GM23338 (cell line): Measurements from ENCODE around the gene POU2F3. TPM values are rescaled to one million over a fixed set of nuclear protein-coding genes. Genes with fewer than 3 reads are reported as not detected.

Experiments
- CREB1 ChIP-seq: fragments of 250-450 bp; sonication (Bioruptor Pico); IDR thresholded peaks from 2 replicates; pipeline ENCODE4 v1.5.0; 2020; ENCODE audit warnings: low read depth, mild to moderate bottlenecking, moderate library complexity
- EZH2 ChIP-seq: fragments of 200-600 bp; sonication (generic); IDR thresholded peaks from one replicate; pipeline ENCODE4 v1.8.0; 2017; ENCODE audit warnings: antibody characterized with exemption, mild to moderate bottlenecking, low read depth; ENCODE audit not compliant: unreplicated experiment
- JUNB ChIP-seq: IDR thresholded peaks from one replicate; pipeline ENCODE4 v1.6.1; 2016; ENCODE audit warnings: antibody characterized with exemption; ENCODE audit not compliant: unreplicated experiment
- NANOG ChIP-seq: IDR thresholded peaks from 2 replicates; pipeline ENCODE4 v1.6.1; 2016; ENCODE audit warnings: antibody characterized with exemption, borderline replicate concordance
- STAT1 ChIP-seq: IDR thresholded peaks from one replicate; pipeline ENCODE4 v1.6.1; 2016; ENCODE audit warnings: antibody characterized with exemption; ENCODE audit not compliant: unreplicated experiment
- ZNF331 ChIP-seq: fragments of 250-450 bp; sonication (Bioruptor Pico); IDR thresholded peaks from 2 replicates; pipeline ENCODE4 v1.5.0; 2020; ENCODE audit warnings: low read depth, mild to moderate bottlenecking, moderate library complexity
- polyA plus RNA-seq: library from polyadenylated mRNA; unstranded; fragments of >200 nt; fragmentation: Nextera tagmentation; extraction: Ambion mirVana; gene quantifications from 2 replicates; pipeline ENCODE4 v1.2.1, GENCODE V29; 2016
- total RNA-seq: library from RNA; depleted of rRNA; stranded (reverse); fragments of >200 nt; shearing (Covaris generic); gene quantifications from 2 replicates; pipeline ENCODE4 v1.2.3, GENCODE V29; 2014
- TF ChIP-seq, protein P1 (sequence below): fragments of 250-450 bp; sonication (Bioruptor Pico); IDR thresholded peaks from 2 replicates; pipeline ENCODE4 v1.5.0; 2020; ENCODE audit warnings: mild to moderate bottlenecking, moderate library complexity
- TF ChIP-seq, protein P2 (sequence below), 2 experiments: fragments of 200-600 bp in 1 of 2; sonication (generic) in 1 of 2; conservative IDR thresholded peaks; 2 replicates each; pipeline versions ENCODE4 v1.5.1 to v1.6.1; 2016 to 2017; ENCODE audit warnings: antibody characterized with exemption in 2 of 2, low read depth in 2 of 2, mild to moderate bottlenecking in 2 of 2, moderate library complexity in 1 of 2

POU2F3 gene
- total and polyA plus RNA-seq, 2 experiments from 2014 or later = 0.45 to 0.79 TPM

- TF ChIP-seq, protein P1, sequence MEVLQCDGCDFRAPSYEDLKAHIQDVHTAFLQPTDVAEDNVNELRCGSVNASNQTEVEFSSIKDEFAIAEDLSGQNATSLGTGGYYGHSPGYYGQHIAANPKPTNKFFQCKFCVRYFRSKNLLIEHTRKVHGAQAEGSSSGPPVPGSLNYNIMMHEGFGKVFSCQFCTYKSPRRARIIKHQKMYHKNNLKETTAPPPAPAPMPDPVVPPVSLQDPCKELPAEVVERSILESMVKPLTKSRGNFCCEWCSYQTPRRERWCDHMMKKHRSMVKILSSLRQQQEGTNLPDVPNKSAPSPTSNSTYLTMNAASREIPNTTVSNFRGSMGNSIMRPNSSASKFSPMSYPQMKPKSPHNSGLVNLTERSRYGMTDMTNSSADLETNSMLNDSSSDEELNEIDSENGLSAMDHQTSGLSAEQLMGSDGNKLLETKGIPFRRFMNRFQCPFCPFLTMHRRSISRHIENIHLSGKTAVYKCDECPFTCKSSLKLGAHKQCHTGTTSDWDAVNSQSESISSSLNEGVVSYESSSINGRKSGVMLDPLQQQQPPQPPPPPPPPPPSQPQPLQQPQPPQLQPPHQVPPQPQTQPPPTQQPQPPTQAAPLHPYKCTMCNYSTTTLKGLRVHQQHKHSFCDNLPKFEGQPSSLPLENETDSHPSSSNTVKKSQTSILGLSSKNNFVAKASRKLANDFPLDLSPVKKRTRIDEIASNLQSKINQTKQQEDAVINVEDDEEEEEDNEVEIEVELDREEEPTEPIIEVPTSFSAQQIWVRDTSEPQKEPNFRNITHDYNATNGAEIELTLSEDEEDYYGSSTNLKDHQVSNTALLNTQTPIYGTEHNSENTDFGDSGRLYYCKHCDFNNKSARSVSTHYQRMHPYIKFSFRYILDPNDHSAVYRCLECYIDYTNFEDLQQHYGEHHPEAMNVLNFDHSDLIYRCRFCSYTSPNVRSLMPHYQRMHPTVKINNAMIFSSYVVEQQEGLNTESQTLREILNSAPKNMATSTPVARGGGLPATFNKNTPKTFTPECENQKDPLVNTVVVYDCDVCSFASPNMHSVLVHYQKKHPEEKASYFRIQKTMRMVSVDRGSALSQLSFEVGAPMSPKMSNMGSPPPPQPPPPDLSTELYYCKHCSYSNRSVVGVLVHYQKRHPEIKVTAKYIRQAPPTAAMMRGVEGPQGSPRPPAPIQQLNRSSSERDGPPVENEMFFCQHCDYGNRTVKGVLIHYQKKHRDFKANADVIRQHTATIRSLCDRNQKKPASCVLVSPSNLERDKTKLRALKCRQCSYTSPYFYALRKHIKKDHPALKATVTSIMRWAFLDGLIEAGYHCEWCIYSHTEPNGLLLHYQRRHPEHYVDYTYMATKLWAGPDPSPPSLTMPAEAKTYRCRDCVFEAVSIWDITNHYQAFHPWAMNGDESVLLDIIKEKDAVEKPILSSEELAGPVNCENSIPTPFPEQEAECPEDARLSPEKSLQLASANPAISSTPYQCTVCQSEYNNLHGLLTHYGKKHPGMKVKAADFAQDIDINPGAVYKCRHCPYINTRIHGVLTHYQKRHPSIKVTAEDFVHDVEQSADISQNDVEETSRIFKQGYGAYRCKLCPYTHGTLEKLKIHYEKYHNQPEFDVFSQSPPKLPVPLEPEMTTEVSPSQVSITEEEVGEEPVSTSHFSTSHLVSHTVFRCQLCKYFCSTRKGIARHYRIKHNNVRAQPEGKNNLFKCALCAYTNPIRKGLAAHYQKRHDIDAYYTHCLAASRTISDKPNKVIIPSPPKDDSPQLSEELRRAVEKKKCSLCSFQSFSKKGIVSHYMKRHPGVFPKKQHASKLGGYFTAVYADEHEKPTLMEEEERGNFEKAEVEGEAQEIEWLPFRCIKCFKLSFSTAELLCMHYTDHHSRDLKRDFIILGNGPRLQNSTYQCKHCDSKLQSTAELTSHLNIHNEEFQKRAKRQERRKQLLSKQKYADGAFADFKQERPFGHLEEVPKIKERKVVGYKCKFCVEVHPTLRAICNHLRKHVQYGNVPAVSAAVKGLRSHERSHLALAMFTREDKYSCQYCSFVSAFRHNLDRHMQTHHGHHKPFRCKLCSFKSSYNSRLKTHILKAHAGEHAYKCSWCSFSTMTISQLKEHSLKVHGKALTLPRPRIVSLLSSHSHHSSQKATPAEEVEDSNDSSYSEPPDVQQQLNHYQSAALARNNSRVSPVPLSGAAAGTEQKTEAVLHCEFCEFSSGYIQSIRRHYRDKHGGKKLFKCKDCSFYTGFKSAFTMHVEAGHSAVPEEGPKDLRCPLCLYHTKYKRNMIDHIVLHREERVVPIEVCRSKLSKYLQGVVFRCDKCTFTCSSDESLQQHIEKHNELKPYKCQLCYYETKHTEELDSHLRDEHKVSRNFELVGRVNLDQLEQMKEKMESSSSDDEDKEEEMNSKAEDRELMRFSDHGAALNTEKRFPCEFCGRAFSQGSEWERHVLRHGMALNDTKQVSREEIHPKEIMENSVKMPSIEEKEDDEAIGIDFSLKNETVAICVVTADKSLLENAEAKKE (CRISPR knock-in tag) = no peak
- TF ChIP-seq ZNF331 (CRISPR knock-in tag) (no peak), JUNB (no peak), STAT1 (no peak), NANOG (no peak), CREB1 (CRISPR knock-in tag) (no peak), EZH2 (no peak)
- TF ChIP-seq, protein P2, sequence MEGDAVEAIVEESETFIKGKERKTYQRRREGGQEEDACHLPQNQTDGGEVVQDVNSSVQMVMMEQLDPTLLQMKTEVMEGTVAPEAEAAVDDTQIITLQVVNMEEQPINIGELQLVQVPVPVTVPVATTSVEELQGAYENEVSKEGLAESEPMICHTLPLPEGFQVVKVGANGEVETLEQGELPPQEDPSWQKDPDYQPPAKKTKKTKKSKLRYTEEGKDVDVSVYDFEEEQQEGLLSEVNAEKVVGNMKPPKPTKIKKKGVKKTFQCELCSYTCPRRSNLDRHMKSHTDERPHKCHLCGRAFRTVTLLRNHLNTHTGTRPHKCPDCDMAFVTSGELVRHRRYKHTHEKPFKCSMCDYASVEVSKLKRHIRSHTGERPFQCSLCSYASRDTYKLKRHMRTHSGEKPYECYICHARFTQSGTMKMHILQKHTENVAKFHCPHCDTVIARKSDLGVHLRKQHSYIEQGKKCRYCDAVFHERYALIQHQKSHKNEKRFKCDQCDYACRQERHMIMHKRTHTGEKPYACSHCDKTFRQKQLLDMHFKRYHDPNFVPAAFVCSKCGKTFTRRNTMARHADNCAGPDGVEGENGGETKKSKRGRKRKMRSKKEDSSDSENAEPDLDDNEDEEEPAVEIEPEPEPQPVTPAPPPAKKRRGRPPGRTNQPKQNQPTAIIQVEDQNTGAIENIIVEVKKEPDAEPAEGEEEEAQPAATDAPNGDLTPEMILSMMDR (conservative IDR thresholded peaks at IDR 0.05; ENCODE audit: low read depth in 2 of 2) = no peak
Observed at GRCh38 chr11:120208777-120209176, 31.2 kb upstream of the POU2F3 start (continued).
